ENCODE measurements around the gene STPG4. TPM values are rescaled to one million over a fixed set of nuclear protein-coding genes. Genes with fewer than 3 reads are reported as not detected.

The STPG4 gene
- total RNA-seq, 1 donor from 2014 or later: 0.56 TPM

- Mint-ChIP-seq H3K27me3 (ENCODE audit: unreplicated experiment) (no peaks in the 10 kb centered on the region), H3K9me3 (ENCODE audit: unreplicated experiment) (no peaks in the 10 kb centered on the region)
- DNase-seq (ENCODE audit: extremely low spot score, unreplicated experiment): no peak
Measured at GRCh38 chr2:47094511-47095142, 60.5 kb downstream of the STPG4 start.

GRCh38 chr2:47093626-47094025 is 61.5 kb downstream of the STPG4 start:
- Mint-ChIP-seq H3K4me3 (ENCODE audit: unreplicated experiment) (no peak overlapping the region), H3K9me3 (ENCODE audit: unreplicated experiment) (no peaks in the 10 kb centered on the region), H3K27ac (ENCODE audit: unreplicated experiment) (no peak overlapping the region), H3K27me3 (ENCODE audit: unreplicated experiment) (no peaks in the 10 kb centered on the region), H3K4me1 (ENCODE audit: unreplicated experiment) (peaks cover 14% of the 10 kb centered on the region), H3K36me3 (ENCODE audit: unreplicated experiment) (no peaks in the 10 kb centered on the region)
- no peak for TF ChIP-seq CTCF (IDR thresholded peaks at IDR 0.05)
- no peak for DNase-seq (ENCODE audit: extremely low spot score, unreplicated experiment)

More at GRCh38 chr2:47094511-47095142, 60.5 kb downstream of the STPG4 start:
- Mint-ChIP-seq H3K36me3 (ENCODE audit: unreplicated experiment) (no peaks in the 10 kb centered on the region), H3K4me3 (ENCODE audit: unreplicated experiment) (no peak overlapping the region), H3K27ac (ENCODE audit: unreplicated experiment) (no peak overlapping the region), H3K4me1 (ENCODE audit: unreplicated experiment) (peaks cover 11% of the 10 kb centered on the region)
- TF ChIP-seq CTCF (IDR thresholded peaks at IDR 0.05): no peak

- H3K4me1 Mint-ChIP-seq (ENCODE audit: unreplicated experiment): peaks cover 16% of the 10 kb centered on the region
- no peaks in the 10 kb centered on the region for H3K27me3 Mint-ChIP-seq (ENCODE audit: unreplicated experiment)
- H3K4me3 Mint-ChIP-seq (ENCODE audit: unreplicated experiment): no peak overlapping the region
- no peaks in the 10 kb centered on the region for H3K36me3 Mint-ChIP-seq (ENCODE audit: unreplicated experiment)
- TF ChIP-seq CTCF (IDR thresholded peaks at IDR 0.05): no peak
- no peak overlapping the region for H3K27ac Mint-ChIP-seq (ENCODE audit: unreplicated experiment)
- H3K9me3 Mint-ChIP-seq (ENCODE audit: unreplicated experiment): no peaks in the 10 kb centered on the region
- no peak for DNase-seq (ENCODE audit: extremely low spot score, unreplicated experiment)
Measured at GRCh38 chr2:47092465-47092864, 62.6 kb downstream of the STPG4 start.

GRCh38 chr2:47091118-47091517 is 64.0 kb downstream of the STPG4 start:
- no peaks in the 10 kb centered on the region for H3K27me3 Mint-ChIP-seq (ENCODE audit: unreplicated experiment)
- H3K4me1 Mint-ChIP-seq (ENCODE audit: unreplicated experiment): peaks cover 11% of the 10 kb centered on the region
- no peaks in the 10 kb centered on the region for H3K36me3 Mint-ChIP-seq (ENCODE audit: unreplicated experiment)
- no peaks in the 10 kb centered on the region for H3K9me3 Mint-ChIP-seq (ENCODE audit: unreplicated experiment)
- no peak overlapping the region for H3K27ac Mint-ChIP-seq (ENCODE audit: unreplicated experiment)
- H3K4me3 Mint-ChIP-seq (ENCODE audit: unreplicated experiment): no peak overlapping the region
- no peak for TF ChIP-seq CTCF (IDR thresholded peaks at IDR 0.05)
- no peak for DNase-seq (ENCODE audit: extremely low spot score, unreplicated experiment)

GRCh38 chr2:47089083-47089464 is 66.0 kb downstream of the STPG4 start:
- H3K4me1 Mint-ChIP-seq (ENCODE audit: unreplicated experiment): peaks cover 12% of the 10 kb centered on the region
- no peak overlapping the region for H3K4me3 Mint-ChIP-seq (ENCODE audit: unreplicated experiment)
- H3K27ac Mint-ChIP-seq (ENCODE audit: unreplicated experiment): no peak overlapping the region
- no peaks in the 10 kb centered on the region for H3K36me3 Mint-ChIP-seq (ENCODE audit: unreplicated experiment)
- H3K27me3 Mint-ChIP-seq (ENCODE audit: unreplicated experiment): no peaks in the 10 kb centered on the region
- no peaks in the 10 kb centered on the region for H3K9me3 Mint-ChIP-seq (ENCODE audit: unreplicated experiment)
- TF ChIP-seq CTCF (IDR thresholded peaks at IDR 0.05): no peak
- no peak for DNase-seq (ENCODE audit: extremely low spot score, unreplicated experiment)
